Activated CD4-positive, alpha-beta T cell treated with anti-CD3 and anti-CD28 coated beads, Interleukin-2, amount 50 U/mL, for 48 hours (primary cell): ENCODE results near the gene SPDL1.
A peak's percentile ranks its signal among the peaks of the same experiment; 100 is the strongest.

Experiments used
- DNase-seq, 2 experiments: peaks; one replicate each; pipeline ENCODE4 v3.0.0-alpha.2; 2020

SPDL1 gene

GRCh38 chr5:169583424-169584220, at the start of gene SPDL1:
SPDL1 (plus strand) TSS chr5:169583773; CDS start chr5:169588417, 4,644 bp downstream.
- peak; percentile 93 to 95 for DNase-seq

- no peak for DNase-seq
Observed at GRCh38 chr5:169534311-169534880, 49.2 kb upstream of the SPDL1 start.

DNA sequence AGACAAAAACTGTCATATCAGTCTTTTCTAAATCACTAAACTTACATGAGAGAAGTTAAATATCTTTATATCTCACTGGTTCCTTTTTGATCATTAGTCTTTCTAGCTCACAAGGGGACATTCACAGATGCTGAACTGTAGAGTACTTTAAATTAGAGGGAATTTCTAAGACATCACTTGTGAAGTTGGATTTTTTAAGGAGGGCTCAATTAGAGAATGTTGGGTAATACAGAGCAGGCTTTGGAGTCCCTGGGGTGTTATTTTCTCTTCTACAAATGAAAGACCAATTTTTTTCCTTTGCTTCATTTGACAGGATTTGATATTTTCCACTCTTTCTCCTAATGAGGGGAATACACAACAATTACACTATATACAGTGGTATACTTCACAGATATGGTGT, 48.6 kb upstream of the SPDL1 start:
- DNase-seq: no peak

GRCh38 chr5:169538944-169539343, 44.6 kb upstream of the SPDL1 start:
- no peak for DNase-seq

- no peak for DNase-seq
Observed at GRCh38 chr5:169542811-169543210, 40.8 kb upstream of the SPDL1 start.

DNA sequence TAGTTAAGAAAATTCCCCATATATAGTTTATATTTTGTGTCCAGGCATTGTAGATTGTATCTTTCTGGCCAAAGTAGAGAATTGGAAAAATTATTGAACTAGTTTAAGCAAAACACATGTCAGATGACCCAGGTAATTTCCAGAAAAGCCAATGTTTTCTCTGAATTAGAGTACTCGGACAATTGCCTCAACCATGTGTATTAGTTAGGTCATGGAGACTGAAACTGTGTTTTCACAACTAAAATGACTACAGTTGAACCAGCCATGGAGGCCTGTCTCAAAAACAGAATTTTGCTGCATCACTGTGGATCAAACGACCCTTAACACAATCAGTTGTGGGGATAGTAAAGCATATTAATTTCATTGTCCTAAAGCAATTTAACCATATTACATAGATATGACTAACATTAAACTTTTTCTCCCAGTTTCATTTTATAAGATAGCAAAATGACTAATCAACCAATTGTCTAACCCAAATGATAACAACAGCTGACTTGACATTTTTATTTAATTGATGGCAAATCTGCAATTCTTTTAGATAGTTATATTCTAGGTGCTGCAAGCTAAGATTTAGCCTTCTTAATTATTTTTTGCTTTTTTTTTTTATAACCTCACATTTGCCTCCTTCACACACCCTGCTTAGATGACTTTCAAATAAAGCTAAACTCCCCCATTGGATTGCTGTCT, 39.2 kb upstream of the SPDL1 start:
- no peak for DNase-seq

DNA sequence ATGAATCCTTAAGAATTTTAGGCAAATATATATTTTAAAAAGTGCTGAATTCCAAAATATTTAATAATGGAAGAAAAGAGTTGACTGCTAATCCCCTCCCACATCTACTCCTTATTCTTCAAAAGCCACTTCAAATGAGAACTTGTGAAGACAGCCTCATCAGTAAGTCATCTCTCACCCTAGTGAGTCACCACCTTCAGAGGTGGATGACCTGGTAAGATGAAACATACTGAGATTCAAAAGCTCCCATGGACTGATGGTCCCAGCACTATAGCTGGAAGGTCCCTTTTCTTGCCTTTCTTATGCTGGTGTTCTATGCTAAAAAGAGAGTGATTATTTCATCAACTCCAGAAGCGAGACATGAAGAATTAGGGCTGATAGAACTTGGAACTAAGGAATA, 37.8 kb upstream of the SPDL1 start:
- no peak for DNase-seq

DNA sequence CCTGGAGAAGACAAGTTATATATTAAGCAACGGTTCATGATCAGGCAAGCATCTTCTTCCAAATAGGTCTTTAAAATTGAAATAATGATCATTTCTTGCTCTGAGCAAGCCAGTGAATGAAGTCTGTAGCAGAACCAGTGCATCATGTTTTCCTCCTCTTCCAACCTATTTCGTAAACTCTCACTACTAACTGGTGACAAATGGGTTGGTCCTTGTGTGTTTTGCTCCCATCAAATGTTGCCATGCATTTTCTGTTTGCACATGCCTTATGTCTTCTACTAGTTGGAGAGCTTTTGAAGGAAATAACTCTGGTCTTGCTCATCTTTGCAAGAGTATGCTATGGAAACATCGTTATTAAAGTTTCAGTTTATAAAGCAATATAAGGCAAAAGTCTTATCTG, 37.2 kb upstream of the SPDL1 start:
- no peak for DNase-seq

DNA sequence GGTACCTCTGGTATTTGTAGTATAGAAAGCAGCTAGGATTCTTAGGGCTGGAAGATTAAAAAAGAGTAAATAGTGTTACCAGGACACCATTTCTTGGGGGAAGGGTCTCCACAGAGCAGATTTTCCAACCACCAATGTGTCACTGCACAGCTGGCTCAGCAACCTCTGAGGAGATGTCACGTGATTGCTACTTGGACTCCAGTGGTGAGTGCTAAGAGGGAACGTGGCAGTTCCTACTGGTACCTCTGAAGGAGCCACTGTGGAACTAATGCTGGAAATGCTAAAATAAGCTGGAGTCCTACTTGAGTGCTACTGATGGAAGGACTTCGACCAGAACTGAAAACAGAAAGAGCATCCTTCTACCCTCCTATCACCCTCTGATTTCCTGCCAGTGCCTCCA, 36.1 kb upstream of the SPDL1 start:
- no peak for DNase-seq

DNA sequence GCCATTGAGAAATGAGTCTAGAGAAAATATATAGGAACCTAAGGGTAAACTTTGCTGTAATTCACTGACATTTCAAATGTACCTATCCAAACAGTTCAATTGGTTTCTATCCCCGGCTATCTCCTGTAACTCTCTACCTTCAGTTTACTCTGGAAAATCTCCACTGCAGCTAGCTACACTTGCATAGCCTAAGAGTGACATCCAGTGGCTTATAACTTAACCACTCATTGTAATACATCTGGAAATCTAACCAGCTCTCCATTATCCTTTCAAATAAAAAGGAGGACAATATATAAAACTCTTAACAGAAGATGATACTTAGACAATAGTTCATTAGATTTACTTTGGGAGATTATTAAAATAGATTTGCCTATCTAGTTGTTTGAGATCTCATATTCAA, 35.3 kb upstream of the SPDL1 start:
- DNase-seq: no peak

- DNase-seq: no peak
Observed at GRCh38 chr5:169549453-169550100, 34.0 kb upstream of the SPDL1 start.

- DNase-seq: no peak
Observed at GRCh38 chr5:169550227-169550626, 33.3 kb upstream of the SPDL1 start.

GRCh38 chr5:169551146-169551545, 32.4 kb upstream of the SPDL1 start:
- DNase-seq: no peak

- no peak for DNase-seq
Observed at GRCh38 chr5:169551696-169552095, 31.9 kb upstream of the SPDL1 start.

- no peak for DNase-seq
Observed at GRCh38 chr5:169554251-169554650, 29.3 kb upstream of the SPDL1 start.

DNA sequence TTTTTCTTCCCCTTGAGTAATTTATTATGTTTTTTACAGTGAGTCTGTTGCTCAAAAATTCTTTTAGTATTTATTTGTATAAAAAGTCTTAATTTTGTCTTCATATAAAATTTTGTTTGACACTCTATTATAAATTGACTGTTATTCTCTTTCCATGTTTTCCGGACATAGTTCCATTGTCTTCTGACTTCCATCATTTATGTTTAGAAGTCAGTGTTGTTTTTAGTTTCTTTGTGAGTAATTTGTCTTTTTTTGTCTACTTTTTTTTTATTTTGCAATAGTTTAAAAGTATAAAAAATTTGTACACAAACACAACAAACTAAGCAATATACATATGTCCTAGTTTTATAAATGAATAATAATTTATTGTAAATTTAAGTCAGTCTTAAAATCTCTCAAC, 25.7 kb upstream of the SPDL1 start:
- DNase-seq: no peak

- DNase-seq: no peak
Observed at GRCh38 chr5:169561893-169562292, 21.7 kb upstream of the SPDL1 start.

- no peak for DNase-seq
Observed at GRCh38 chr5:169563369-169563768, 20.2 kb upstream of the SPDL1 start.

- DNase-seq: no peak
Observed at GRCh38 chr5:169566202-169566601, 17.4 kb upstream of the SPDL1 start.

GRCh38 chr5:169567079-169567478, 16.5 kb upstream of the SPDL1 start:
- no peak for DNase-seq

DNA sequence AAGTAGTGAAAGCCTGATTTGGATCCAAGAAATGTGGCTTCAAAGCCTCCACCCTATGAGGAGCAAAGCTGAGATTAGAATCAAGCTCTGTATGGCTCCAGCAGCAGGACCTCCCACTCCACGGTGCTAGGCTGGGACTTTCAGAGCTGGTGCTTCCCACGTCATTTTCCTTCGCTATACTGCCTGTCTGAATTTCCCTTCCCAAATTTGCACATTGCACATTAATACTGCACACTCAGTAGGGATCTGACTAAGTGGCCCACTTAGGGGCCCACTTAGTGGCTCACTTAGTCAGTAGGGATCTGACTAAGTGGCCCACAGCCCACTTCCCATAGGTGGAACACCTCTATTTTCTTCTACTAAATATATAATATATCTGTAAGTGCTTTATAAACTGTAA, 14.1 kb upstream of the SPDL1 start:
- no peak for DNase-seq

DNA sequence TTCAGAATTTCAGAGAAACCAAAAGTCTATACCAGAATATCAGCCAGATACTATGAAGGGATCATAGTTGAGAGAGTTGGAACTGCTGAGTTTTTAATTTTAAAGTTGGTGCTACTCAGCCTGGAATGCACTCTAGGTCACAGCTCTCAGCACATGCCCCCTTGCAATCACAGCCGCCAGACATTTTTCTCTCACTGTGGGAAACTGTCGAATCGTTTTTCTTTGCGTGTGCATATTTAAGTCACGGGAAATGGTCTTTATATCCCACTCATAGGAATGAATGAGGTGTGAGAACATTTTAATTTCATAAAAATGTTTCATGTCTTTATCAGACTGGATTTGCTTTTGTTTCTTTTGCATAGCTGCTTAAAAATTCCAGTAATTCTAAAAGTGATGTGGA, 12.2 kb upstream of the SPDL1 start:
- no peak for DNase-seq

DNA sequence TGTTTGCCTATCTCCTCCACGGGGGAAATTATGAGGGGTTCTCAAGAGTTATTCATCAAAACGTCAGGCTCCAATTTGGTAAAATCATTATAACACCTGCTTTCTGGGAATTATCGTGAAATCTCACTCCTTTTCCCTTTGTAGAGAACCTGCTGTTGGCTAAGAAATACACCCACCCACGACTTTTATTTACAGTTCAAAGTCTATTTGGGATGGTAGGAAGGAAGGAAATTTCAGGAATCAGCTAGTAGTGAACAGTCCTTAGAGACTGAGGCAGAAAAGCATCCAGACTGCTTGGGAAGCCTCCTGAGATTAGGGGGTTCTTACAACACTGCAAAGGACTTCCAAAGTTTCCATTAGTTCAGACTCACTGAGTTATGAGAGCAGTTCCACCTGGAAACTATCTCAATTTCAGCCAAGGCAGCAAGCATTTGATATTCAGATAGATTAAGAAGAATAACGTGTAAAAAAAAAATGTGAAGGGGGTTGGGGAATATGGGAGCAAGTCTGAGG, 9.4 kb upstream of the SPDL1 start:
- no peak for DNase-seq
